Panc1 (cell line): ENCODE data around the gene PPP2R5A.

ENCODE experiments used
- POLR2AphosphoS5 ChIP-seq: IDR thresholded peaks from 2 replicates; pipeline ENCODE4 v1.6.1; 2012; ENCODE audit warnings: mild to moderate bottlenecking, low read depth, low read length, moderate library complexity
- TCF7L2 ChIP-seq: IDR thresholded peaks from 2 replicates; pipeline ENCODE4 v1.6.1; 2011; ENCODE audit warnings: mild to moderate bottlenecking, low read depth, low read length, inconsistent platforms

DNA sequence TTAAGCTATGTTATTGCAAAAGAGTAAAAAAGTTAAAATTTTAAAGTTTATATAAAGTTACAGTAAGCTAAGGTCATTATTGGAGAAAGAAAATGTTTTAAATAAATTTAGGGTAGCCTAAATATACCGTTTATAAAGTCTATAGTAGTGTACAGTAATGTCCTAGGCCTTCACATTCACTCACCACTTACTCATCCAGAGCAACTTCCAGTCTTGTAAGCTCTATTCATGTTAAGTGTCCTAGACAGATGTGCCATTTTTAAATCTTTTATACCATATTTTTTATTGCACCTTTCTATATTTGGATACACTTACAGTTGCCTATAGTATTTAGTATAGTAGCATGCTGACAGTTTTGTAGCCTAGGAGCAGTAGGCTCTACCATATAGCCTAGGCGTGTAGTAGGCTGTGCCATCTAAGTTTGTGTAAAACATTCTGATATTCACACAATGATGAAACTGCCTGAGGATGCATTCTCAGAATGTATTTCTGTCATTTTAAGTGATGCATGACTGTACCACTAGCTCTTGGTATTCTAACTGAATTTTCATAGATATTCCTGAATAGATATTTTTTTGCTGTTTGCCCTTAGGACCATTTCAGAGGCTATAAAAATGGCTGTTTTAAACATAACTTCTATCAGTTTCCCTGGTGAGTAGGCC lies 26.8 kb downstream of the PPP2R5A start:
- TF ChIP-seq POLR2AphosphoS5 (no peak), TCF7L2 (no peak)
